T-cell (primary cell): ENCODE data around the gene NOC2L. TPM values are rescaled to one million over a fixed set of nuclear protein-coding genes. Genes with fewer than 3 reads are reported as not detected.
A peak's percentile ranks its signal among the peaks of the same experiment; 100 is the strongest.

Source experiments
- ATAC-seq, 4 experiments: fragments of 200-7000 bp in 3 of 4; fragments of 150-1000 bp in 1 of 4; cut with Tn5 transposase; replicated peaks in 1 of 4; 1 replicate in 3 of 4; 2 replicates in 1 of 4; pipeline ENCODE4 v1.10.0; 2021; ENCODE audit warnings: moderate library complexity in 3 of 4, mild to moderate bottlenecking in 2 of 4, moderate number of reproducible peaks in 1 of 4
- CTCF ChIA-PET, 2 donors: fragments of 300-600 bp; sonication (Branson Sonifier 250); formaldehyde crosslinking; loops; one replicate each; lab custom pipeline; 2022; ENCODE audit warnings: antibody characterized with exemption in 2 of 2; lab: Charles Lee
- POLR2A ChIA-PET, 2 donors: fragments of 300-600 bp; sonication (Branson Sonifier 250); formaldehyde crosslinking; loops; one replicate each; lab custom pipeline; 2022; ENCODE audit warnings: antibody characterized with exemption in 2 of 2; lab: Charles Lee
- DNase-seq, 35 experiments: peaks; one replicate each; pipeline versions ENCODE4 v3.0.0 to v3.0.0-alpha.2; 2013 to 2023
- H3K27ac ChIP-seq: one replicate; pipeline ENCODE4 v1.5.1; 2013; ENCODE audit warnings: low read length
- H3K27me3 ChIP-seq, 2 experiments: replicated peaks in 1 of 2; 1 replicate in 1 of 2; 2 replicates in 1 of 2; pipeline versions ENCODE4 v1.6.1 to v1.7.0; 2013; ENCODE audit warnings: low read length in 1 of 2, mixed read lengths in 1 of 2; ENCODE audit not compliant: control insufficient read depth in 2 of 2, insufficient read depth in 2 of 2; ENCODE audit errors: extremely low read depth in 1 of 2
- H3K36me3 ChIP-seq, 2 donors: 1 replicate in 1 of 2; 2 replicates in 1 of 2; pipeline versions ENCODE4 v1.6.1 to v1.7.0; 2013; ENCODE audit warnings: low read length in 1 of 2; ENCODE audit not compliant: control insufficient read depth in 2 of 2, insufficient read depth in 1 of 2; ENCODE audit errors: extremely low read depth in 1 of 2
- H3K4me1 ChIP-seq, 2 experiments: 1 replicate in 1 of 2; 2 replicates in 1 of 2; pipeline versions ENCODE4 v1.6.1 to v1.7.0; 2013; ENCODE audit warnings: low read length in 2 of 2, mixed read lengths in 1 of 2; ENCODE audit not compliant: insufficient read depth in 2 of 2, control insufficient read depth in 1 of 2; ENCODE audit errors: extremely low read depth in 1 of 2
- H3K4me3 ChIP-seq, 2 donors: 1 replicate in 1 of 2; 2 replicates in 1 of 2; pipeline versions ENCODE4 v1.5.1 to v1.7.0; 2013; ENCODE audit warnings: mild to moderate bottlenecking in 2 of 2, low read length in 1 of 2, moderate library complexity in 1 of 2; ENCODE audit not compliant: control insufficient read depth in 1 of 2; ENCODE audit errors: extremely low read depth in 1 of 2
- H3K9me3 ChIP-seq: 2 replicates; pipeline ENCODE4 v1.7.0; 2013
- H3K27ac Mint-ChIP-seq, 2 donors: one replicate each; pipeline ENCODE4 v1.8.0; 2020 to 2021; ENCODE audit warnings: mild to moderate bottlenecking in 2 of 2, mixed read lengths in 2 of 2
- H3K27me3 Mint-ChIP-seq, 2 donors: one replicate each; pipeline ENCODE4 v1.8.0; 2021 to 2022; ENCODE audit warnings: mixed read lengths in 2 of 2
- H3K36me3 Mint-ChIP-seq: one replicate; pipeline ENCODE4 v1.8.0; 2021; ENCODE audit warnings: mixed read lengths
- H3K4me1 Mint-ChIP-seq, 3 donors: one replicate each; pipeline ENCODE4 v1.8.0; 2020 to 2022; ENCODE audit warnings: mixed read lengths in 3 of 3, mild to moderate bottlenecking in 1 of 3
- H3K4me3 Mint-ChIP-seq, 3 donors: one replicate each; pipeline ENCODE4 v1.8.0; 2020 to 2022; ENCODE audit warnings: mild to moderate bottlenecking in 3 of 3, mixed read lengths in 3 of 3, moderate library complexity in 3 of 3
- H3K9me3 Mint-ChIP-seq, 3 donors: one replicate each; pipeline ENCODE4 v1.8.0; 2020 to 2022; ENCODE audit warnings: mixed read lengths in 3 of 3
- WGBS: methylation state at CpG from one replicate; pipeline ENCODE4 v1.1.5; 2013; ENCODE audit warnings: missing lambda C conversion rate; ENCODE audit not compliant: insufficient coverage; 5-methylcytosine and 5-hydroxymethylcytosine counted together
- total RNA-seq, 35 experiments: library from RNA in 6 of 35; stranded (reverse) in 6 of 35; fragments of 120-200 nt in 1 of 35; gene quantifications; one replicate each; pipeline versions ENCODE4 v1.2.1 to v1.2.4 and lab custom pipeline; 2013 to 2026

Gene NOC2L
- total RNA-seq, 5 donors from 2014 or later (not counting 1 experiment from before 2014, with no cell fraction given): 58.7 to 92.2 (median 83.4) TPM

DNA sequence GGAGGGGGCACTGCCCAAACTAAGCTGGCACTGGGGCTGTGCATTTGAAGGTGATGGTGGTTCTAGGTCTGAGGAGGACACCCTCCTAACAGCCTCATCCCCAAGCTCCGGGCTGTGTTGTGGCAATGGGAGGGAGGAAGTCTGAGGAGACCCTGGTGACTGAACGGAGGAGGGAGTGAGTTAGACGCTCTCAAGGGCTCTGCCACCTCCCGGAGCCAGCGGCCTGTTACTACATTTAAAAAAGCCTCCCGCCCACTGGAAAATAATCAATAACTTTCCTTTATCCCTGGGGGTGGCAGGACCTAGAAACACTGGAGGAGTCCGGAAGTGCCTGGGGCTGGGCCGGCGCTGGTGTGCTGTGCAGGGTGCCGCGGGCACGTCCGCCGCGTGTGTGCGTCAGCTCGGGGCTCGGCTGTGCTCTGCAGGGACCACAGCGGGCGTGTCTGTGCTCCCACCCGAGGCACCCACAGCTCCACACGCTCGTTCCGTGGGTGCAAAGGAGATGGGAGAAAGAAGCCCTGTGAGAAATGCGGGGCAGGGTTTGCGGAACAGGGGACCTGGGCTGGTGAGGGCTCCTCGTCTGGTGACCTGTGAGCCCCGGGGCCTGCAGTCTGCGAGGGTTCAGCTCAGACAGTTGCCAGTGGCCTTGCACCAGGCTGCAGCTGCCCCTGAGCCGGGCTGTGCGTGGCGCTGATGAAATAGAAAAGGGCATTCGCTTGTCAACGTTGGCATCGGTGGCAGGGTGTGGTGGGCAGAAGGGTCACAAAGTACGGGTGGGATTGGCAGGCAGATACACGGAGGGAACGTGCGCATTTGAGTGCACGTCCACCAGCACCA is 30.0 kb downstream of the NOC2L start:
- Histone ChIP-seq H3K27ac (no peak overlapping the region), H3K4me3 (no peak overlapping the region), H3K9me3 (no peaks in the 10 kb centered on the region), H3K36me3 (no peaks in the 10 kb centered on the region), H3K27me3 (peaks cover 4 to 70% of the 10 kb centered on the region in 2 experiments), H3K4me1 (peaks cover 0 to 14% of the 10 kb centered on the region in 2 experiments)
- no peak for DNase-seq
- Mint-ChIP-seq H3K9me3 (no peaks in the 10 kb centered on the region), H3K27me3 (peaks cover 12 to 40% of the 10 kb centered on the region in 2 donors), H3K36me3 (no peaks in the 10 kb centered on the region), H3K4me3 (no peak overlapping the region), H3K27ac (no peak overlapping the region), H3K4me1 (peaks cover 5 to 8% (median 7%) of the 10 kb centered on the region in 3 donors)
- ChIA-PET CTCF (interaction anchor here in 1 of 2 donors (0.5 kb wide), 1 partner anchor 25 kb away, joined by 3 read pairs; no protein-coding TSS in a partner anchor), POLR2A (no interaction called here)
- 87% methylated on average over 32 of the region's 40 CpGs for WGBS
- ATAC-seq: no peak

DNA sequence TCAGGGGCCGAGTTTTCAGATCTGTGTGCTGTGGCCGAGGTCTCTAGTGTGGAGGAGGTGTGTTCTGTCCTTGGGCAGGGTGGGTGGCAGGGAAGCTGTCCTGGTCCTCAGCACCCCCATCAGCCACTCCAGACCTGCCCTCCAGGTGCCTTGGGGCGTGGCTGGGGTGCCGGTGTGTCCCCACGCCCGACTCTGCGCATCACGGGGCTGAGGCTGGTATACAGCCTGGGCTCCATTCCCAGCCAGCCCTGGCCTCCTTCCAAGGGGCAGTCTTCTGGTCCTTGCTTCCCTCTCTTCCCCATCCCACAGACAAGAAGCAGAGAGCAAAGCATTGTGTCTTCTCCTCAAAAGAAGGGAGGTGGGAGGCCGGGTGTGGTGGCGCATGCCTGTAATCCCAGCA is 31.3 kb downstream of the NOC2L start:
- H3K9me3 ChIP-seq: no peaks in the 10 kb centered on the region
- H3K4me1 Mint-ChIP-seq: peaks cover 5 to 14% (median 13%) of the 10 kb centered on the region in 3 donors
- H3K27ac Mint-ChIP-seq: no peak overlapping the region
- peaks cover 6 to 67% of the 10 kb centered on the region in 2 experiments for H3K27me3 ChIP-seq
- no peak overlapping the region for H3K4me3 ChIP-seq
- no peak for ATAC-seq
- H3K9me3 Mint-ChIP-seq: no peaks in the 10 kb centered on the region
- WGBS: 78% methylated on average over 6 of the region's 10 CpGs
- peaks cover 7 to 23% of the 10 kb centered on the region in 2 experiments for H3K4me1 ChIP-seq
- CTCF ChIA-PET: no interaction called here
- peaks cover 12 to 39% of the 10 kb centered on the region in 2 donors for H3K27me3 Mint-ChIP-seq
- no peak overlapping the region for H3K4me3 Mint-ChIP-seq
- H3K27ac ChIP-seq: no peak overlapping the region
- H3K36me3 Mint-ChIP-seq: no peaks in the 10 kb centered on the region
- POLR2A ChIA-PET: no interaction called here
- no peaks in the 10 kb centered on the region for H3K36me3 ChIP-seq
- DNase-seq: no peak

GRCh38 chr1:927234-927633 is 31.8 kb downstream of the NOC2L start:
- H3K9me3 Mint-ChIP-seq: no peaks in the 10 kb centered on the region
- no peaks in the 10 kb centered on the region for H3K36me3 ChIP-seq
- peaks cover 7 to 28% of the 10 kb centered on the region in 2 experiments for H3K4me1 ChIP-seq
- no peak overlapping the region for H3K4me3 Mint-ChIP-seq
- no peak for DNase-seq
- no peak overlapping the region for H3K27ac Mint-ChIP-seq
- H3K27ac ChIP-seq: no peak overlapping the region
- no peaks in the 10 kb centered on the region for H3K9me3 ChIP-seq
- no peak for ATAC-seq
- H3K27me3 ChIP-seq: peaks cover 6 to 67% of the 10 kb centered on the region in 2 experiments
- WGBS: 57% methylated on average over 5 of the region's 9 CpGs
- CTCF ChIA-PET: no interaction called here
- POLR2A ChIA-PET: no interaction called here
- H3K4me1 Mint-ChIP-seq: peaks cover 5 to 17% (median 13%) of the 10 kb centered on the region in 3 donors
- H3K27me3 Mint-ChIP-seq: peaks cover 13 to 45% of the 10 kb centered on the region in 2 donors
- no peaks in the 10 kb centered on the region for H3K36me3 Mint-ChIP-seq
- H3K4me3 ChIP-seq: no peak overlapping the region

DNA sequence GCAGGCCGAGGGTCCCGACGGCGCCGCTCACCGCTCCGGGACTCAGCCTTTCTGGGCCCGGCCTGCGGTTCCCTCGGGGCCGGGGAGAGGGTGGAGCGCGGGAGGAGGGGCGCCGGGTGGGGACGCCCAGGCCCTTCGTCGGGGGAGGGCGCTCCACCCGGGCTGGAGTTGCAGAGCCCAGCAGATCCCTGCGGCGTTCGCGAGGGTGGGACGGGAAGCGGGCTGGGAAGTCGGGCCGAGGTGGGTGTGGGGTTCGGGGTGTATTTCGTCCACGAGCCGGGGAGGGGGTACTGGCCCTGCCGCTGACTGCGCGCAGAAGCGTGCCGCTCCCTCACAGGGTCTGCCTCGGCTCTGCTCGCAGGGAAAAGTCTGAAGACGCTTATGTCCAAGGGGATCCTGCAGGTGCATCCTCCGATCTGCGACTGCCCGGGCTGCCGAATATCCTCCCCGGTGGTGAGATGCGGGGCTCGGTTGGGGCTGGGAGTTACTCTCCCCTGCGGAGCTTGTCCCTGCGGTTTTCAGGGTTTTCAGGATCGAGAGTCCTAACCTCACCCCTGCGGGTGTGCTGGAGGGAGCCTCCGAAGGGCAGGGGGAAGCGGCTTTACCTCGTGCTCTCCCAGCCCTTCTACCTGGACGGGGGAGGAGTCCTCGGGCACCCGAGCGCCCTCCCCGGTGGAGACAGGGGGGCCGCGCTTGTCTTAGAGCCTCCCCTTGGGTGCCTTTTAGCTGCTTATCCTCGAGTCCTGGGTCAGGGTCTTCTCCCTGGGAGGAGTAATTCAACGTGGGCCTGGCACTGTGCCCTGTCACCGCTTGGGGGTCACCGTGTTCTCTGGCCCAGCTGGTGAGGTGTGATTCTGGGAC is 33.3 kb downstream of the NOC2L start:
- DNase-seq (no peak), ATAC-seq (peak in 2 of 4 experiments; percentile 7 to 25)
- H3K4me1 ChIP-seq: peaks cover 7 to 36% of the 10 kb centered on the region in 2 experiments
- H3K36me3 ChIP-seq: no peaks in the 10 kb centered on the region
- no peaks in the 10 kb centered on the region for H3K36me3 Mint-ChIP-seq
- peak overlapping the region; percentile 47 to 70 (median 58) for H3K4me3 Mint-ChIP-seq
- H3K9me3 Mint-ChIP-seq: no peaks in the 10 kb centered on the region
- H3K27ac Mint-ChIP-seq: no peak overlapping the region
- H3K4me1 Mint-ChIP-seq: peaks cover 7 to 24% (median 13%) of the 10 kb centered on the region in 3 donors
- H3K27me3 ChIP-seq: peaks cover 6 to 71% of the 10 kb centered on the region in 2 experiments
- no peaks in the 10 kb centered on the region for H3K9me3 ChIP-seq
- peak overlapping the region in 1 of 2 donors; percentile 32 for H3K4me3 ChIP-seq
- WGBS: 10% methylated on average over 42 of the region's 65 CpGs
- H3K27ac ChIP-seq: no peak overlapping the region
- peaks cover 18 to 49% of the 10 kb centered on the region in 2 donors for H3K27me3 Mint-ChIP-seq
- CTCF ChIA-PET: no interaction called here
- POLR2A ChIA-PET: no interaction called here

DNA sequence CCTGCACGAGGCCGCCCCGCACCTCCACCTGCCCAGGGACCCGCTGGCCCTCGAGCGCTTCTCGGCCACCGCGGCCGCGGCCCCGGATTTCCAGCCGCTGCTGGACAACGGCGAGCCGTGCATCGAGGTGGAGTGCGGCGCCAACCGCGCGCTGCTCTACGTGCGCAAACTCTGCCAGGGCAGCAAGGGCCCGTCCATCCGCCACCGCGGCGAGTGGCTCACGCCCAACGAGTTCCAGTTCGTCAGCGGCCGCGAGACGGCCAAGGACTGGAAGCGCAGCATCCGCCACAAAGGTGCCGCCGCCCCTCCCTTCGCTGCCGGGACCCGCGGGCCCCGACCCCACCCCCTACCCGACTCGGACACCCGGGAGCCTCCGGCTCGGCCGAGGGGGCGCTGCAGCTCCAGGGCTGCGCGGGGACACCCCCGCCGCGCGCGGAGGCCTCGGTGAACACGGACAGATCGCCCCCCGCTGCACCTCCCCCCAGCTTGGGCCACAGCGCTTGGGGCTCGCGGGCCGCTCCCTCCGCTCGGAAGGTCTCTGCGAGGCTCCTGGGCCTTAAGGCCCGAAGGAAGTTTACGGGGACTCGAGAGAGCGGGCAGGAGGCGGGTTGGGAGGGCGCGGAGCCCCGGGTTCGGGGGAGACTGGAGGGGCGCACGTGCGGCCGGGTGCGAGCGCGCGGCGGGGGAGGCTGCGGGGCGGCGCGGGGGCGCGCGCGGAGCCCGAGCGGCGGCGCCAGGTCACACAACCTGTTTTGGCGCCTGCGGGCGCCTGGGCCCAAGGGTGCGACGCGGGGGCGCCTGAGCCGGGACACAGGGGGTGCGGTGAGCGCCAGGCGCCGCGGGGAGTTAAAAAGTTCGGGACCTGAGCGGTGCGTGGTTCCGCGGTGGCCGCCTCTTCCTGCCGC is 34.1 kb downstream of the NOC2L start:
- H3K4me3 Mint-ChIP-seq: peak overlapping the region; percentile 28 to 45 (median 31)
- H3K9me3 Mint-ChIP-seq: no peaks in the 10 kb centered on the region
- H3K27ac Mint-ChIP-seq: no peak overlapping the region
- peaks cover 22 to 58% of the 10 kb centered on the region in 2 donors for H3K27me3 Mint-ChIP-seq
- ATAC-seq (peak in 2 of 4 experiments; percentile 5 to 15), DNase-seq (no peak)
- Histone ChIP-seq H3K9me3 (no peaks in the 10 kb centered on the region), H3K4me3 (peak overlapping the region in 1 of 2 donors; percentile 72), H3K27me3 (peaks cover 6 to 80% of the 10 kb centered on the region in 2 experiments), H3K36me3 (no peaks in the 10 kb centered on the region), H3K4me1 (peaks cover 7 to 44% of the 10 kb centered on the region in 2 experiments), H3K27ac (no peak overlapping the region)
- ChIA-PET CTCF (no interaction called here), POLR2A (no interaction called here)
- peaks cover 15 to 30% (median 19%) of the 10 kb centered on the region in 3 donors for H3K4me1 Mint-ChIP-seq
- WGBS: 1% methylated on average over 118 of the region's 120 CpGs
- H3K36me3 Mint-ChIP-seq: no peaks in the 10 kb centered on the region
